ENCODE data around the gene SLC22A14.

The SLC22A14 gene

DNA sequence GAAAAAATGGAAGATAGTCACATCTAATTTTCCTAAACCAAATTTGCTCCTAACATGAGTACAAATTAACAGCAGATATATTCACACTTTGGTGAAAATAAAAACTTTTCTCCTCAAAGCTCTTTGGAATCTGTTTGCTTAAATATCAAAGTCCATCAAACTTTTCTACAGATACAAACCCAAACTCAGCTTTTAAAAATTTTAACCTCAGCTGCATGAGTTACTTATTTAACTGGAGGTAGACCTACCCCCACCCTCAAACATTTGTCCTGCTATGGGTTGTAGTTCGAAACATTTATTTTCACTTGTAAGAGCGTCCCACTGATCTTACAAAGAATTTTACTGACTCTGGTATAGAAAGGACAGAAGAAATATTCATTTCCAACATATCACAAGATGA, 55.6 kb downstream of the SLC22A14 start:
- DNase-seq (ENCODE audit: low read depth, low spot score): no peak
- no peak overlapping the region for H3K27ac ChIP-seq

DNA sequence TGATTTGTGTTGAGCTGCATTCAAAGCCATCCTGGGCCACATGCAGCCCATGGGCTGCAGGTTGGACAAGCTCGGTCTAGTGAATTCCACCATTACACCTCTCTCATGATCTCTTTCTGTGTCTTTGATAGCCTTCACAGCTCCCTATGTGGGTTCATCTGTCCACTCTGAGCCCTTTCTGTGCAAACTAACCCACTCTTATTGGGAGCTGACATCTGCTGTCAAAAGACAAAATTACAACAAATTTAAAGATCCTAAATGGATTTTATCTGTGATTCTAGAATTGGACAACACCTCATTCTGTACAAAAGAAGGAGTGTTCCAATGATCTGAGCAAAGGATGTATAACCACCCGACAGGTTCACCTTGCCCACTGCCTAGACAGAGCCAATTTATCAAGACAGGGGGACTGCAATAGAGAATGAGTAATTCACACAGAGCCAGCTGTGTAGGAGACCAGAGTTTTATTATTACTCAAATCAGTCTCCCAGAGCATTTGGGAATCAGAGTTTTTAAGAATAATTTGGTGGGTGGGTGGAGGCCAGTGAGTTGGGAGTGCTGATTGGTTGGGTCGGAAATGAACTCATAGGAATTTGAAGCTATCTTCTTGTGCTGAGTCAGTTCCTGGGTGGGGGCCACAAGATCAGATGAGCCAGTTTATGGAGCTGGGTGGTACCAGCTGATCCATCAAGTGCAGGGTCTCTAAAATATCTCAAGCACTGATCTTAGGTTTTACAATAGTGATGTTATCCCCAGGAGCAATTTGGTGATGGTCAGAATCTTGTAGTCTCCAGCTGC, 61.9 kb downstream of the SLC22A14 start:
- DNase-seq (ENCODE audit: low read depth, low spot score): no peak

GRCh38 chr3:38345879-38346586, 63.9 kb downstream of the SLC22A14 start:
- no peak overlapping the region for H3K27ac ChIP-seq

More for the DNA sequence above, 61.9 kb downstream of the SLC22A14 start:
- H3K27ac ChIP-seq: no peak overlapping the region

DNA sequence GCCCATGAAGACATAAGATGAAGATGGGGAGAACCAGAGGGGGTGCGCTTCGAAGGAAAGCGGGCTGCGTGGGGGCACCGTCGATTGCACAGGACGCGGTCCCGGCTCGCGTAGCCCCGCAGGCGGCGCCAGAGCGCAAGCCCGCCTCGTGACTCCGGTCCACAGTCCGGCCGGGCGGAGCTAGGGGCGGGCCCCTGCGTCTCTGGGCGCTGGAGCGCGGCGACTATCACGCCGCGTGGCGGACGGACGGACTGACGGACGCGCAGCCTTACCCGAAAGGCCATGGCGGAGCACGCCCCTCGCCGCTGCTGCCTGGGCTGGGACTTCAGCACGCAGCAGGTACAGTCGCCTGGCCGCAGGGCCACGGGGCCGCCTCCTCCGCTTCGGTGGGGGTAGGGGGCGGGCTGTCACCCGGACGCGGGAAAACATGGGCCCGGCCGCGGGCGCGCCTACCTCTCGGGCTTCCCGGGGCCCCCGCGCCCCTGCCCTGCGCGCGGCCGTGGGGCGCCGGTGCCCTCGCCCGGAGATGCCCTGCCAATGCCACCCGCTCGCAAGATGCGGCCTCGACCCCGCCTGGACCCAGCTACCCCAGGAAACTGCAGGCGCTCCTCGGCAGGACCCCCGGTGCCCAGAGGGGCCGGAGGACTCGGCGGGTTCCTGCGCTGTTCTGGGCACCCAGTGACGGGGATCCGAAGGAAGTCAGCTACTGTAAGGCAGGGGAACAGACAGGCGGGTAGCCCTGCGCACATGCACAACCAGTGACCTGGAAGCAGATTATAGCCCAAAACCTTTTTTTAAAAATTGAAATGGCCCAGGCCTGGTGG, 64.7 kb downstream of the SLC22A14 start, which contains the start of gene XYLB:
Gene XYLB (plus strand): TSS at position 199 of the 824 bp plus-strand sequence. CDS start 84 bp downstream, at position 283.
- no peak for DNase-seq (ENCODE audit: low read depth, low spot score)
- no peak within 1 kb of the TSS for H3K27ac ChIP-seq

More at GRCh38 chr3:38345879-38346586, 63.9 kb downstream of the SLC22A14 start:
- DNase-seq (ENCODE audit: low read depth, low spot score): no peak

DNA sequence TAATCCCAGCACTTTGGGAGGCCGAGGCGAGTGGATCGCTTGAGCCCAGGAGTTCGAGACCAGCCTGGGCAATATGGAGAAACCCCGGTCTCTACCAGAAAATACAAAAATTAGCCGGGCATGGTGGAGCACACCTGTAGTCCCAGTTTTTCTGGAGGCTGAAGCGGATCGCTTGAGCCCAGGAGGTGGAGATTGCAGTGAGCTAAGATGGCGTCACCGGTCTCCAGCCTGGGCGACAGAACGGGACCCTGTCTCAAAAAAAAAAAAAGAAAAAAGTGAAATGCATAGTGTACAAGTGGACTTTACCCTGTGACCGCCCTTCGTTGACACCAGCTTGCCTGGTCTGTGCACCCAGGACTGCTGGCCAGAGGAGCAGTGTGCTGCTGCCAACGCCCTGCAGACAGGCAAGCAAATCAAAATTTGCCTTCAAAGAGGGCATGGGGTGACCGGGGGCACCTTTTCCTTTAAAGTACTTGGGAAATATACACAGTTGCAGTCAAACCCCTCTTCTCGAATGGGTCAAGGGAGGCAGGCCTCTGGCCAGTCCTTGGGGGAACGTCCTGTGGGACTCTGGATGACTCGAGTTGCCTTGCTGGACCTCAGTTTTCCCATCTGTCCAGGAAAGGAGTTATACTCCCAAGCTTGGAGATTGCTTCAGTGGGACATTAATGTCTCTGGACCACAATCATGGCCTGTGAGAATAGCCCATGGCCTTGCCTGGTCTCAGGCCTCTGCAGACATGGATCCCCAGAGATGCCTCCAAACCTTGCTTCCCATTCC, 65.5 kb downstream of the SLC22A14 start:
- H3K27ac ChIP-seq: no peak overlapping the region
- DNase-seq (ENCODE audit: low read depth, low spot score): no peak

GRCh38 chr3:38348903-38349302, 66.8 kb downstream of the SLC22A14 start:
- no peak for DNase-seq (ENCODE audit: low read depth, low spot score)
- no peak overlapping the region for H3K27ac ChIP-seq

- DNase-seq (ENCODE audit: low read depth, low spot score): no peak
- no peak overlapping the region for H3K27ac ChIP-seq
These were observed 67.7 kb downstream of the SLC22A14 start for GRCh38 chr3:38349684-38350359.

DNA sequence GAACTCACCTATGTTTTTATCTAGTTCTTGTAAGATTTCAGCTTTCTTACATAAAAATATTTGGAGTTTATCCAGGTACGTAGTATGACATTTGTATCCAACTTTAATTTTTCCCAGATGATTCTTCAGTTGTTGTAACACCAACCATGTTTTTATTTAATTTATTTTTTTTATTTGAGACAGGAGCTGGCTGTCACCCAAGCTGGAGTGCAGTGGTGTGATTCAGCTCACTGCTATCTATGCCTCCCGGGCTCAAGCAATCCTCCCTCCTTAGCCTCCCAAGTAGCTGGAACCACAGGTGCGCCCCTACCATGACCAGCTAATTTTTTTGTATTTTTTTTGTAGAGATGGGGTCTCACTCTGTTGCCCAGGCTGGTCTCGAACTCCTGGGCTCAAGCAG, 71.1 kb downstream of the SLC22A14 start:
- DNase-seq (ENCODE audit: low read depth, low spot score): no peak
- H3K27ac ChIP-seq: no peak overlapping the region

DNA sequence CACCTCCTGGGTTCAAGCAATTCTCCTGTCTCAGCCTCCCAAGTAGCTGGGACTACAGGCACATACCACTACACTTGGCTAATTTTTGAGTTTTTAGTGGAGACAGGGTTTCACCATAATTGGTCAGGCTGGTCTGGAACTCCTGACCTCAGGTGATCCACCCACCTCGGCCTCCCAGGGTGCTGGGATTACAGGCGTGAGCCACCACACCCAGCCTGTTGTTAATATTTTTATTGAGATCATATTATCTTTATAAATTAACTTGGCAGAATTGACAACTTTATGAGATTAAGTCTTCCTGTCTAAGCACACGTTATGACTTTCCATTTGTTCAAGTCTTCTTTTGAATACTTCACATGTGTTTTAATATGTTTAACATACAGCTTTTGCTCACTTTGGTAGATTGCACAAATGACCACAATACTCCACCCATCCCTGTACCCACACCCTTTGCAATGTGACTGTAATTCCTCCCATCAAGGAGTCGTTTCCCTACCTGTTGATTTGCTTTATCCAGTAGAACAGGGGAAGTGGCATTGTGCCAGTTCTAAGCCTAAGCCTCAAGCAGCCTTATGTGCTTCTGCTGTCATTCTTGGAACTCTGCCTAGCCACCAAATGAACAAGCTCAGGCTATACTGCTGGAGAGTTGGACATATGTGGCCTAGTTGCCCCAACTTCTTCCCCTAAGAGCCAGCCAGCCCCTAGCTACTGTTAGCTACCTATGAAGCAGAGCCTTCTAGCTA, 72.7 kb downstream of the SLC22A14 start:
- no peak overlapping the region for H3K27ac ChIP-seq
- peak; percentile 31 for DNase-seq (ENCODE audit: low read depth, low spot score)

DNA sequence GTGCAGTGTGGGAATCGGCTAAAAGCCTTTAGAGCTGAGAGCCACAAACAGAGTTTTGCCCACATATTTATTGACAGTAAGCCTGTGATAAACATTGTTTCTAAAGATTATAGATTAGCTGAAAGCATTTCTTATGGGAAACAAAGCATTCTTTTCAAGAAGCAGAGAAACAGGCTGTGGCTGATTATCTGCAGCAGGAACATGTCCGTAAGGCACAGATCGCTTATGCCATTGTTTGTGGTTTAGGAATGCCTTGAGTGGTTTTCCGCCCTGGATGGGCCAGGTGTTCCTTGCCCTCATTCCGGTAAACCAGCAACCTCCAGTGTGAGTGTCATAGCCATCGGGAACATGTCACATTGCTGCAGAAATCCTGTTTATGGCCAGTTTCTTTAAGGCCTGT, 76.9 kb downstream of the SLC22A14 start:
- no peak overlapping the region for H3K27ac ChIP-seq
- no peak for DNase-seq (ENCODE audit: low read depth, low spot score)

- no peak overlapping the region for H3K27ac ChIP-seq
- DNase-seq (ENCODE audit: low read depth, low spot score): no peak
These were observed 78.3 kb downstream of the SLC22A14 start for GRCh38 chr3:38360345-38360744.

GRCh38 chr3:38361496-38361895, 79.4 kb downstream of the SLC22A14 start:
- no peak overlapping the region for H3K27ac ChIP-seq
- no peak for DNase-seq (ENCODE audit: low read depth, low spot score)

- H3K27ac ChIP-seq: no peak overlapping the region
- DNase-seq (ENCODE audit: low read depth, low spot score): no peak
These were observed 80.7 kb downstream of the SLC22A14 start for GRCh38 chr3:38362825-38363224.

DNA sequence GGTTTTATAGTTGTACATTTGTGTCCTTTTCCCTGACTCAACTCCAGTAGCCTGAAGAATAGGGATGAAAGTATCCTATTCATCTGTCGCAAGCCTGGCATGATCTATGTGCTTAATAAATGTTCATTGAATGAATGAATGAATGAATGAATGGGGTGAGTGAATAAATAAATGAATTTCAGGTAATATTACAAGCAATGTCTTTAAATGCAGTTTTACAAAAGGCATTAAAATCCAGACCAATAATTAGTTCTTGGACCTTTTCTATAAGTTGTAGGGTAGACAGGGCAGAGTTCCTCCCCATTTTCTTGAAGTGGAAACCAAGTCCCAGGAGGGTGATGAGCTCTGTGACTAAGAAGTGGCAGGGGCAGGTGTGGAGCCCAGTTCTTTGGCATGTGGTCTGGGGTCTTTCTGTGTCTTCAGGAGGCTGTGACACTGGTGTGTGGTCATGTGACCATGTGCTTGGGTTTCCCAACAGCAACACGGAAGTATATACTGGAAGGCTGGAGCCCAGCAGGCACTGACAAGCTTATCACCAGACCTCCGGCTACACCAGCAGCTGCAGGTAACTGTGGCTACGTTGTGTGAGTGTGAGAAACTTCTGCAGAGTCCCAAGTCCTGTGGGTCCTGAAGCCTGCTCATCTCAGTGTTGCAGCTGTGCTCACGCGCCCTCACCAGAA, 82.8 kb downstream of the SLC22A14 start:
- DNase-seq (ENCODE audit: low read depth, low spot score): no peak
- H3K27ac ChIP-seq: no peak overlapping the region

GRCh38 chr3:38365469-38366062, 83.5 kb downstream of the SLC22A14 start:
- H3K27ac ChIP-seq: no peak overlapping the region
- DNase-seq (ENCODE audit: low read depth, low spot score): no peak

DNA sequence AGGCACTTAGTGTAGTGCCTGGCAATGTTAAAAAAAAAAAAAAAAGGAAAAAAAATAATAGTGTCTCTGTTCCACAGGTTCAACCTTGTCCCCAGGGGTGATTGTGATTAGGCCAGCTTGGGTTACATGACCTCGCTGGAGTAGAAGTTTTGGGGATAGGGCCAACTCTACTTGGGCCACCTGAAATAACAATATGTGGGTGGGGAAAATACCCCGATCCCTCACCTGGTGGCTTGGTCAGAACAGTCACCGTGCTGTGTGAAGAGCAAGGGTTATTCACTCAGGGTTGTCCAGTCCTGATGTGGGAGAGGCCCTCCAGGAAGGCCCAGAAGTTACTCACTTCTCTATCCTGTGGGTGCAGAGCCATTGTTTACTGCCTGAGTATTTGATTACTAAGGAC, 84.0 kb downstream of the SLC22A14 start:
- no peak for DNase-seq (ENCODE audit: low read depth, low spot score)

DNA sequence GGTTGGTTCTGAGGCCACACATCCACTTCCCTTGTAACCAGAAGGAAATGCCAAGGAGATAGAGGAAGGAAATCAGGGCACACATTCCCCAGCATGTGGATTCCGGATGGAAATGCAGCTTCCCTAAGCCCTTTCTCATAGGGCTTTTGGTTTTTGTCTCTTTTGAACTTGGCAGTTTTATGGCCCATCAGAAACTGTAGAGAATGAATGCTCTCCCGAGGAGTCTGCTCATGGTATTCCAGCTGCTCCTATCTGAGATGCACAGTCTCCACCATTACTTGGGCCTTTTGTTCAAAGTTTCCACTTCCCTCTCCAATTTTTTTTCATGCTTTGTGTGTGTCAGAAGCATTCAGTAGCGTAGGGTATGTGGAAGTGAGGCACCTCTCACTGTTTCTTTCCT, 85.7 kb downstream of the SLC22A14 start:
- no peak for DNase-seq (ENCODE audit: low read depth, low spot score)
- H3K27ac ChIP-seq: no peak overlapping the region

More for the DNA sequence above, 84.0 kb downstream of the SLC22A14 start:
- no peak overlapping the region for H3K27ac ChIP-seq
